HL-60 (cell line): ENCODE results near the gene SLC30A1.

Experiments used
- DNase-seq, 2 experiments: peaks; one replicate each; pipeline ENCODE4 v3.0.0-alpha.2; 2010 to 2020; ENCODE audit warnings: low read depth in 1 of 2, low spot score in 1 of 2
- H3K27ac ChIP-seq: fragments of 250-450 bp; sonication (Bioruptor Pico); replicated peaks from 2 replicates; pipeline ENCODE4 v1.5.1; 2020; ENCODE audit warnings: mild to moderate bottlenecking, moderate library complexity
- H3K27me3 ChIP-seq: fragments of 250-450 bp; sonication (Bioruptor Pico); 2 replicates; pipeline ENCODE4 v1.5.1; 2021; ENCODE audit warnings: mild to moderate bottlenecking, moderate library complexity; ENCODE audit not compliant: insufficient read depth, poor library complexity, severe bottlenecking
- H3K4me3 ChIP-seq: replicated peaks from 2 replicates; pipeline ENCODE4 v1.5.1; 2011; ENCODE audit warnings: mild to moderate bottlenecking, control low read depth, low read length; ENCODE audit not compliant: insufficient read depth
- GABPA ChIP-seq: IDR thresholded peaks from 2 replicates; pipeline ENCODE4 v1.6.1; 2012; ENCODE audit warnings: low read depth
- POLR2AphosphoS5 ChIP-seq: IDR thresholded peaks from 2 replicates; pipeline ENCODE4 v1.6.1; 2012; ENCODE audit warnings: low read depth
- SPI1 ChIP-seq: IDR thresholded peaks from 2 replicates; pipeline ENCODE4 v1.6.1; 2012; ENCODE audit warnings: low read depth, mild to moderate bottlenecking, borderline replicate concordance
- TF ChIP-seq, protein P1 (sequence below): IDR thresholded peaks from 2 replicates; pipeline ENCODE4 v1.6.1; 2012; ENCODE audit warnings: low read depth; ENCODE audit not compliant: insufficient replicate concordance
- TF ChIP-seq, protein P2 (sequence below): IDR thresholded peaks from one replicate; pipeline ENCODE4 v1.5.1; 2011; ENCODE audit warnings: low read length, control low read depth, inconsistent platforms; ENCODE audit not compliant: insufficient read depth

SLC30A1 gene

DNA sequence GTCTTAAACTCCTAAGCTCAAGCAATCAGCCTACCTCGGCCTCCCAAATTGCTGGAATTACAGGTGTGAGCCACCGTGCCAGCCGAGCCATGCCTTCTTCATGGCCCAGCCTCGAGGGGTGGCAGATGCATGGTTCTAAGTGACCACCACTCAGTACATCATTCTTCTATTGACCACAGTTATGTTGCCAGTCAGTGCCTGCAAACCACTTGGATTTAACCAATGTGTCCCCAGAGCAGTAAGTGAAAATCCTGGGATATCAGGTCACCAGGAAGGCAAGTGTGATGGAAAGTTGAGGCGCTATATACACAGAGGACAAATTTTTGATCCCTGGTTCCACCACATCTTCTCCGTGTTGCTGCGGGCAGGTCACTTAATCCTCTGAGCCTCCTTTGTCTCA lies 50.0 kb downstream of the SLC30A1 start:
- Histone ChIP-seq H3K27ac (no peak overlapping the region), H3K4me3 (no peak overlapping the region), H3K27me3 (peaks cover 2% of the 10 kb centered on the region)
- DNase-seq = no peak
- TF ChIP-seq, protein P1, sequence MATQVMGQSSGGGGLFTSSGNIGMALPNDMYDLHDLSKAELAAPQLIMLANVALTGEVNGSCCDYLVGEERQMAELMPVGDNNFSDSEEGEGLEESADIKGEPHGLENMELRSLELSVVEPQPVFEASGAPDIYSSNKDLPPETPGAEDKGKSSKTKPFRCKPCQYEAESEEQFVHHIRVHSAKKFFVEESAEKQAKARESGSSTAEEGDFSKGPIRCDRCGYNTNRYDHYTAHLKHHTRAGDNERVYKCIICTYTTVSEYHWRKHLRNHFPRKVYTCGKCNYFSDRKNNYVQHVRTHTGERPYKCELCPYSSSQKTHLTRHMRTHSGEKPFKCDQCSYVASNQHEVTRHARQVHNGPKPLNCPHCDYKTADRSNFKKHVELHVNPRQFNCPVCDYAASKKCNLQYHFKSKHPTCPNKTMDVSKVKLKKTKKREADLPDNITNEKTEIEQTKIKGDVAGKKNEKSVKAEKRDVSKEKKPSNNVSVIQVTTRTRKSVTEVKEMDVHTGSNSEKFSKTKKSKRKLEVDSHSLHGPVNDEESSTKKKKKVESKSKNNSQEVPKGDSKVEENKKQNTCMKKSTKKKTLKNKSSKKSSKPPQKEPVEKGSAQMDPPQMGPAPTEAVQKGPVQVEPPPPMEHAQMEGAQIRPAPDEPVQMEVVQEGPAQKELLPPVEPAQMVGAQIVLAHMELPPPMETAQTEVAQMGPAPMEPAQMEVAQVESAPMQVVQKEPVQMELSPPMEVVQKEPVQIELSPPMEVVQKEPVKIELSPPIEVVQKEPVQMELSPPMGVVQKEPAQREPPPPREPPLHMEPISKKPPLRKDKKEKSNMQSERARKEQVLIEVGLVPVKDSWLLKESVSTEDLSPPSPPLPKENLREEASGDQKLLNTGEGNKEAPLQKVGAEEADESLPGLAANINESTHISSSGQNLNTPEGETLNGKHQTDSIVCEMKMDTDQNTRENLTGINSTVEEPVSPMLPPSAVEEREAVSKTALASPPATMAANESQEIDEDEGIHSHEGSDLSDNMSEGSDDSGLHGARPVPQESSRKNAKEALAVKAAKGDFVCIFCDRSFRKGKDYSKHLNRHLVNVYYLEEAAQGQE = no peak
- TF ChIP-seq SPI1 (no peak), GABPA (no peak), POLR2AphosphoS5 (no peak)
- TF ChIP-seq, protein P2, sequence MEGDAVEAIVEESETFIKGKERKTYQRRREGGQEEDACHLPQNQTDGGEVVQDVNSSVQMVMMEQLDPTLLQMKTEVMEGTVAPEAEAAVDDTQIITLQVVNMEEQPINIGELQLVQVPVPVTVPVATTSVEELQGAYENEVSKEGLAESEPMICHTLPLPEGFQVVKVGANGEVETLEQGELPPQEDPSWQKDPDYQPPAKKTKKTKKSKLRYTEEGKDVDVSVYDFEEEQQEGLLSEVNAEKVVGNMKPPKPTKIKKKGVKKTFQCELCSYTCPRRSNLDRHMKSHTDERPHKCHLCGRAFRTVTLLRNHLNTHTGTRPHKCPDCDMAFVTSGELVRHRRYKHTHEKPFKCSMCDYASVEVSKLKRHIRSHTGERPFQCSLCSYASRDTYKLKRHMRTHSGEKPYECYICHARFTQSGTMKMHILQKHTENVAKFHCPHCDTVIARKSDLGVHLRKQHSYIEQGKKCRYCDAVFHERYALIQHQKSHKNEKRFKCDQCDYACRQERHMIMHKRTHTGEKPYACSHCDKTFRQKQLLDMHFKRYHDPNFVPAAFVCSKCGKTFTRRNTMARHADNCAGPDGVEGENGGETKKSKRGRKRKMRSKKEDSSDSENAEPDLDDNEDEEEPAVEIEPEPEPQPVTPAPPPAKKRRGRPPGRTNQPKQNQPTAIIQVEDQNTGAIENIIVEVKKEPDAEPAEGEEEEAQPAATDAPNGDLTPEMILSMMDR = no peak

DNA sequence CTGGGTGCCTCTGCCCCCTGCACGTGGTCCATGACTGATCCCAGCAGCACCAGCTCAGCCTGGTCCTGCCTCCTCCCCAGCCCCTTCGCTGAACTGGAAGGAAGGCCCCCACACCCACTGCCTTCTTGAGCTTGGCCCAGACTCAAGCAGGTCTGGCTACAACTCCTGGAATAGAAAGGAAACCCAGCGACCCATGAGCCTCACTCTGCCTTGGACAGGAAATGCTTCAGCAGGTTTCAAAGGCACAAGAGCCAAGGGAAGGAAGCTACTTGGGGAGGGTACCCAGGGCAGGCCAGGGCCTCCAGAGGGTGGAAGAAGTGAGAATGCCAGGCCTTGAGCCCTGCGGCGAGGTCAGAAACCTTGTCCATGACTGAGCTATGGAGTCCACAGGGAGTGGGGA lies 51.1 kb downstream of the SLC30A1 start:
- no peak for DNase-seq
- TF ChIP-seq, protein P1 = no peak
- TF ChIP-seq SPI1 (no peak), GABPA (no peak), POLR2AphosphoS5 (no peak)
- TF ChIP-seq, protein P2 = no peak
- Histone ChIP-seq H3K27me3 (peaks cover 2% of the 10 kb centered on the region), H3K27ac (no peak overlapping the region), H3K4me3 (no peak overlapping the region)

DNA sequence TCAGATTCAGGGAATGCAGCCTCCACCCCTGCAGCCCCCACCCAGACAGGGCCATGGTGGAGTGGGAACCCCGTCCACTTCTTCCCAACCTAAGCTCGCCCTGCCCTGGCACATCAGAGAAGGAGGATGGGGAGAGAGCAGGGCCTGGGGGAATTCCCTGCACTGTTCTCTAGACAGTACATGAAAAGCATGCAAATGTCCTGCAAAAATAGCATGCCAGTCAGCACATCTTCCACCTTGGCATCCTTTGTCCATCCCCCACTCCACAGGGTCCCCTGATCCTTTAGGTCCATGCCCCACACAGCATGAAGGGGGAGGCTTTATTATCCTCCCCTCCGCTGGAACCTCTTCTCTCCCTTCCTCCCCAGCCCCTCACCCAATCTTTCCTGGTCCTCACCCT lies 52.0 kb downstream of the SLC30A1 start:
- TF ChIP-seq, protein P1 = no peak
- TF ChIP-seq GABPA (no peak), SPI1 (no peak), POLR2AphosphoS5 (no peak)
- TF ChIP-seq, protein P2 = no peak
- H3K27me3 ChIP-seq = peaks cover 2% of the 10 kb centered on the region
- H3K27ac ChIP-seq = no peak overlapping the region
- no peak overlapping the region for H3K4me3 ChIP-seq
- DNase-seq = no peak
